Mesodermal cell (in vitro differentiated cells): ENCODE data around the gene HDLBP. TPM values are rescaled to one million over a fixed set of nuclear protein-coding genes. Genes with fewer than 3 reads are reported as not detected.

Experiments used
- H3K27ac ChIP-seq: 2 replicates; pipeline ENCODE4 v1.7.0; 2013; ENCODE audit warnings: mild to moderate bottlenecking, low read depth, low read length, moderate library complexity; ENCODE audit not compliant: severe bottlenecking
- H3K36me3 ChIP-seq: 2 replicates; pipeline ENCODE4 v1.7.1; 2013; ENCODE audit warnings: mild to moderate bottlenecking, low read length, moderate library complexity; ENCODE audit not compliant: control insufficient read depth, insufficient read depth
- H3K4me1 ChIP-seq: one replicate; pipeline ENCODE4 v1.7.1; 2013; ENCODE audit warnings: mild to moderate bottlenecking, low read length; ENCODE audit not compliant: insufficient read depth, control insufficient read depth, poor library complexity, severe bottlenecking
- H3K4me3 ChIP-seq: 2 replicates; pipeline ENCODE4 v1.7.0; 2013; ENCODE audit warnings: low read length, control low read depth, mild to moderate bottlenecking; ENCODE audit not compliant: insufficient read depth, poor library complexity, severe bottlenecking; ENCODE audit errors: extremely low read depth
- H3K9me3 ChIP-seq: 2 replicates; pipeline ENCODE4 v1.7.1; 2013; ENCODE audit warnings: mild to moderate bottlenecking, low read length, moderate library complexity; ENCODE audit not compliant: control insufficient read depth
- WGBS, 2 experiments: methylation state at CpG; one replicate each; pipeline ENCODE4 v1.1.5; 2013; ENCODE audit warnings: missing lambda C conversion rate in 2 of 2; ENCODE audit not compliant: insufficient coverage in 2 of 2; 5-methylcytosine and 5-hydroxymethylcytosine counted together
- polyA plus RNA-seq, 2 experiments: library from polyadenylated mRNA; stranded (reverse); fragments of 50-300 nt; gene quantifications; one replicate each; pipeline ENCODE4 v1.2.3, GENCODE V29; 2013

The HDLBP gene
- polyA plus RNA-seq (2013, experiment 1 of 2), result 438 TPM
- 448 TPM for polyA plus RNA-seq (2013, experiment 2 of 2)

GRCh38 chr2:241315093-241315878 lies at the start of gene HDLBP:
HDLBP (minus strand) TSS chr2:241315672; CDS start chr2:241266869, 48,803 bp downstream.
- Histone ChIP-seq H3K27ac (peak within 1 kb of the TSS; percentile 99), H3K36me3 (peaks cover 27% of the 10 kb centered on the region), H3K9me3 (no peaks in the 10 kb centered on the region), H3K4me3 (peak within 1 kb of the TSS; percentile 92), H3K4me1 (peaks cover 37% of the 10 kb centered on the region)
- WGBS, 2 experiments, result 0% methylated on average over 44 to 51 of the region's 73 CpGs

- Histone ChIP-seq H3K9me3 (no peaks in the 10 kb centered on the region), H3K27ac (no peak overlapping the region), H3K4me1 (peaks cover 4% of the 10 kb centered on the region), H3K4me3 (no peak overlapping the region), H3K36me3 (peaks cover 14% of the 10 kb centered on the region)
- WGBS, 2 experiments, result 86 to 93% methylated on average over 1 to 2 of the region's 2 CpGs
Measured at GRCh38 chr2:241364781-241365180, 49.3 kb upstream of the HDLBP start.

- no peak overlapping the region for H3K4me3 ChIP-seq
- H3K4me1 ChIP-seq, result peaks cover 4% of the 10 kb centered on the region
- no peaks in the 10 kb centered on the region for H3K9me3 ChIP-seq
- 98 to 100% methylated on average over 6 of the region's 7 CpGs for whole genome bisulfite sequencing, 2 experiments
- peaks cover 14% of the 10 kb centered on the region for H3K36me3 ChIP-seq
- no peak overlapping the region for H3K27ac ChIP-seq
Measured at GRCh38 chr2:241363426-241363825, 48.0 kb upstream of the HDLBP start.

GRCh38 chr2:241359481-241360045 lies 44.1 kb upstream of the HDLBP start:
- Histone ChIP-seq H3K9me3 (no peaks in the 10 kb centered on the region), H3K27ac (no peak overlapping the region), H3K4me1 (peaks cover 13% of the 10 kb centered on the region), H3K36me3 (peaks cover 16% of the 10 kb centered on the region), H3K4me3 (no peak overlapping the region)
- 90 to 96% methylated on average over 5 to 6 of the region's 7 CpGs for WGBS, 2 experiments

GRCh38 chr2:241358470-241358869 lies 43.0 kb upstream of the HDLBP start:
- H3K9me3 ChIP-seq, result no peaks in the 10 kb centered on the region
- H3K4me1 ChIP-seq, result peaks cover 16% of the 10 kb centered on the region
- WGBS, 2 experiments, result 93 to 94% methylated on average over 4 of the region's 5 CpGs
- H3K36me3 ChIP-seq, result peaks cover 18% of the 10 kb centered on the region
- no peak overlapping the region for H3K27ac ChIP-seq
- H3K4me3 ChIP-seq, result no peak overlapping the region

- Histone ChIP-seq H3K9me3 (no peaks in the 10 kb centered on the region), H3K36me3 (peaks cover 20% of the 10 kb centered on the region), H3K27ac (no peak overlapping the region), H3K4me1 (peaks cover 16% of the 10 kb centered on the region), H3K4me3 (peak overlapping the region; percentile 93)
- 100% methylated on average over 1 of the region's 3 CpGs for WGBS, 2 experiments
Measured at GRCh38 chr2:241357531-241357930, 42.1 kb upstream of the HDLBP start.

- Histone ChIP-seq H3K36me3 (peaks cover 27% of the 10 kb centered on the region), H3K9me3 (no peaks in the 10 kb centered on the region), H3K4me1 (peaks cover 16% of the 10 kb centered on the region), H3K4me3 (peak overlapping the region; percentile 93), H3K27ac (peak overlapping the region; percentile 64)
- WGBS, 2 experiments, result 47 to 51% methylated on average over 3 to 5 of the region's 5 CpGs
Measured at GRCh38 chr2:241356871-241357260, 41.4 kb upstream of the HDLBP start.

- 0 to 1% methylated on average over 61 to 78 of the region's 101 CpGs for WGBS, 2 experiments
- H3K27ac ChIP-seq, result peak within 1 kb of the TSS; percentile 82
- peak within 1 kb of the TSS; percentile 93 for H3K4me3 ChIP-seq
- peaks cover 16% of the 10 kb centered on the region for H3K4me1 ChIP-seq
- peaks cover 33% of the 10 kb centered on the region for H3K36me3 ChIP-seq
- H3K9me3 ChIP-seq, result no peaks in the 10 kb centered on the region
Measured at GRCh38 chr2:241355983-241356870, 40.8 kb upstream of the HDLBP start, which contains the start of gene FARP2. FARP2 (plus strand) TSS chr2:241356285; CDS start chr2:241373108, 16,823 bp downstream.

GRCh38 chr2:241354668-241355658 lies 39.5 kb upstream of the HDLBP start:
- H3K27ac ChIP-seq, result peak overlapping the region; percentile 82
- H3K4me3 ChIP-seq, result peak overlapping the region; percentile 16
- H3K4me1 ChIP-seq, result peaks cover 16% of the 10 kb centered on the region
- WGBS, 2 experiments, result 23 to 26% methylated on average over 25 of the region's 40 CpGs
- H3K9me3 ChIP-seq, result no peaks in the 10 kb centered on the region
- peaks cover 44% of the 10 kb centered on the region for H3K36me3 ChIP-seq
